ENCODE data around the gene UBE2H. TPM values are rescaled to one million over a fixed set of nuclear protein-coding genes. Genes with fewer than 3 reads are reported as not detected.

Gene UBE2H
- total RNA-seq, 4 donors from 2014 or later, result 89.3 to 95.8 (median 90.9) TPM

- TF ChIP-seq CTCF (IDR thresholded peaks at IDR 0.05; ENCODE audit: low read depth), result no peak
Observed at GRCh38 chr7:129883151-129883550, 69.6 kb downstream of the UBE2H start.

- no peak for TF ChIP-seq CTCF (IDR thresholded peaks at IDR 0.05; ENCODE audit: low read depth)
Observed at GRCh38 chr7:129882531-129882930, 70.2 kb downstream of the UBE2H start.

- TF ChIP-seq CTCF (IDR thresholded peaks at IDR 0.05; ENCODE audit: low read depth), result no peak
Observed at GRCh38 chr7:129877146-129877792, 75.5 kb downstream of the UBE2H start.

GRCh38 chr7:129875745-129876411 is 76.9 kb downstream of the UBE2H start:
- no peak for TF ChIP-seq CTCF (IDR thresholded peaks at IDR 0.05; ENCODE audit: low read depth)

- TF ChIP-seq CTCF (IDR thresholded peaks at IDR 0.05; ENCODE audit: low read depth), result no peak
Observed at GRCh38 chr7:129875160-129875559, 77.6 kb downstream of the UBE2H start.

- TF ChIP-seq CTCF (IDR thresholded peaks at IDR 0.05; ENCODE audit: low read depth), result no peak
Observed at GRCh38 chr7:129874722-129875121, 78.0 kb downstream of the UBE2H start.

GRCh38 chr7:129872054-129872453 is 80.7 kb downstream of the UBE2H start:
- TF ChIP-seq CTCF (IDR thresholded peaks at IDR 0.05; ENCODE audit: low read depth), result no peak
